Measurements from ENCODE around the gene NIPAL3.

DNA sequence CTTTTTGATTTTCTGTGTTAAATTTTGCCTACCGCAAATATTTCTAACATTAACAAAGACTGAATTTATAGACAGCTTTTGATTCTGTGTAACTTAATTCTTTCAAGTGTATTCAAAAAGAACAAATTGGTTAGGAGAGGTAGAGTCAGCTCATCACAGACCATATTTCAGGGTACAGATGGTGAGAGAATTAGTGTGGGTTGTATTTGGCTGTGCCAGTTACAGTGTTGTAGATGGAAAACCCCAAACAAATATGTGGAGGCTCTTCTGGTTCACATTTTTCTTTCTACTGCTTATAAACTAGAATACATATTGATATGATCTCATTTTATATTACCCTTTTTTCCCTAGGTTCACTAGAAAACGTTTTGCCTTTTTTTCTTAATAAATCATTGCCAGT is 98.1 kb downstream of the NIPAL3 start:
- no peak for TF ChIP-seq TAF1 (IDR thresholded peaks at IDR 0.05; ENCODE audit: low read depth)
- no peak for TF ChIP-seq EZH2 (IDR thresholded peaks at IDR 0.05; ENCODE audit: borderline replicate concordance, insufficient read depth, low read length, poor library complexity, severe bottlenecking)
- TF ChIP-seq, protein P1, sequence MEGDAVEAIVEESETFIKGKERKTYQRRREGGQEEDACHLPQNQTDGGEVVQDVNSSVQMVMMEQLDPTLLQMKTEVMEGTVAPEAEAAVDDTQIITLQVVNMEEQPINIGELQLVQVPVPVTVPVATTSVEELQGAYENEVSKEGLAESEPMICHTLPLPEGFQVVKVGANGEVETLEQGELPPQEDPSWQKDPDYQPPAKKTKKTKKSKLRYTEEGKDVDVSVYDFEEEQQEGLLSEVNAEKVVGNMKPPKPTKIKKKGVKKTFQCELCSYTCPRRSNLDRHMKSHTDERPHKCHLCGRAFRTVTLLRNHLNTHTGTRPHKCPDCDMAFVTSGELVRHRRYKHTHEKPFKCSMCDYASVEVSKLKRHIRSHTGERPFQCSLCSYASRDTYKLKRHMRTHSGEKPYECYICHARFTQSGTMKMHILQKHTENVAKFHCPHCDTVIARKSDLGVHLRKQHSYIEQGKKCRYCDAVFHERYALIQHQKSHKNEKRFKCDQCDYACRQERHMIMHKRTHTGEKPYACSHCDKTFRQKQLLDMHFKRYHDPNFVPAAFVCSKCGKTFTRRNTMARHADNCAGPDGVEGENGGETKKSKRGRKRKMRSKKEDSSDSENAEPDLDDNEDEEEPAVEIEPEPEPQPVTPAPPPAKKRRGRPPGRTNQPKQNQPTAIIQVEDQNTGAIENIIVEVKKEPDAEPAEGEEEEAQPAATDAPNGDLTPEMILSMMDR (IDR thresholded peaks at IDR 0.05; ENCODE audit: poor library complexity, severe bottlenecking), result no peak
- TF ChIP-seq RAD21 (conservative IDR thresholded peaks at IDR 0.05), result no peak
- no peak for TF ChIP-seq POLR2AphosphoS5 (IDR thresholded peaks at IDR 0.05)
- TF ChIP-seq, protein P2, sequence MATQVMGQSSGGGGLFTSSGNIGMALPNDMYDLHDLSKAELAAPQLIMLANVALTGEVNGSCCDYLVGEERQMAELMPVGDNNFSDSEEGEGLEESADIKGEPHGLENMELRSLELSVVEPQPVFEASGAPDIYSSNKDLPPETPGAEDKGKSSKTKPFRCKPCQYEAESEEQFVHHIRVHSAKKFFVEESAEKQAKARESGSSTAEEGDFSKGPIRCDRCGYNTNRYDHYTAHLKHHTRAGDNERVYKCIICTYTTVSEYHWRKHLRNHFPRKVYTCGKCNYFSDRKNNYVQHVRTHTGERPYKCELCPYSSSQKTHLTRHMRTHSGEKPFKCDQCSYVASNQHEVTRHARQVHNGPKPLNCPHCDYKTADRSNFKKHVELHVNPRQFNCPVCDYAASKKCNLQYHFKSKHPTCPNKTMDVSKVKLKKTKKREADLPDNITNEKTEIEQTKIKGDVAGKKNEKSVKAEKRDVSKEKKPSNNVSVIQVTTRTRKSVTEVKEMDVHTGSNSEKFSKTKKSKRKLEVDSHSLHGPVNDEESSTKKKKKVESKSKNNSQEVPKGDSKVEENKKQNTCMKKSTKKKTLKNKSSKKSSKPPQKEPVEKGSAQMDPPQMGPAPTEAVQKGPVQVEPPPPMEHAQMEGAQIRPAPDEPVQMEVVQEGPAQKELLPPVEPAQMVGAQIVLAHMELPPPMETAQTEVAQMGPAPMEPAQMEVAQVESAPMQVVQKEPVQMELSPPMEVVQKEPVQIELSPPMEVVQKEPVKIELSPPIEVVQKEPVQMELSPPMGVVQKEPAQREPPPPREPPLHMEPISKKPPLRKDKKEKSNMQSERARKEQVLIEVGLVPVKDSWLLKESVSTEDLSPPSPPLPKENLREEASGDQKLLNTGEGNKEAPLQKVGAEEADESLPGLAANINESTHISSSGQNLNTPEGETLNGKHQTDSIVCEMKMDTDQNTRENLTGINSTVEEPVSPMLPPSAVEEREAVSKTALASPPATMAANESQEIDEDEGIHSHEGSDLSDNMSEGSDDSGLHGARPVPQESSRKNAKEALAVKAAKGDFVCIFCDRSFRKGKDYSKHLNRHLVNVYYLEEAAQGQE (IDR thresholded peaks at IDR 0.05; ENCODE audit: borderline replicate concordance), result no peak
- TF ChIP-seq EP300 (conservative IDR thresholded peaks at IDR 0.05; ENCODE audit: poor library complexity, severe bottlenecking), result no peak
